ENCODE measurements around the gene AHCYL1. TPM values are rescaled to one million over a fixed set of nuclear protein-coding genes. Genes with fewer than 3 reads are reported as not detected.

The AHCYL1 gene
- total and polyA plus RNA-seq, 2 donors (not counting 3 experiments of a cell fraction or from before 2014, with no cell fraction given): 49.2 to 74.2 TPM

DNA sequence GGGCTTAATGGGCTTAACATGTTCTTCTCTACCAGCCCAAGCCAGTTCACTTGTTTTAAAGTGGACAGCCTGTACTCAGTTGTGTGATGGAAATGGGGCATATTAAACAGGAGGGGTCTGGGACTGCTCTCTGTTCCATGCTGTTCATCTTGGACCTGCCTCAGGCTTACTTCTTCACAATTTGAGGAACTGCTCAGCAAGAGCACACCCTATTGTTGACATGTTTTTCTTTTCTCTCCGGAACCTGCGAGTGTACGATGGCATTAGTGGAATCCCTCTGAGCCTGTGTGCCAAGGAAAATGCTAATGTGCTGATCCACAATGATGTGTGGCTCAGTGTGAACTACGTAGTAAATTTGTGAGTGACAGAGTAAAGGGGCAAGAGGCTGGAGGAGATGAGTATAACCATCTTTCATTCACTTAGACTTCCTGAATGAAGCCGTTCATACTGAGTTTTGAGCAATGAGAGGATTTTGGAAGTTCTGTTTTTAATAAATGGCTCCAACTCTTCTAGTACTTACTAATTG is 6.9 kb downstream of the AHCYL1 start:
- H3K79me2 ChIP-seq (ENCODE audit: control insufficient read depth, insufficient read depth, low read length): peaks cover 78% of the 10 kb centered on the region
- FAIRE-seq (no peak), DNase-seq (ENCODE audit: low read depth, low spot score) (no peak)
- no peak overlapping the region for H3K27ac ChIP-seq (ENCODE audit: insufficient read depth, low read depth, low read length)
- intact Hi-C loops (cut with micrococcal nuclease) (no loop called here), dilution Hi-C loops (cut with MboI; ENCODE audit: extremely low pct_ligation_motif_present, low sequenced_read_pairs) (no loop called here)
- no peak overlapping the region for H3K4me3 ChIP-seq (replicated peaks in 1 of 3; ENCODE audit: insufficient read depth in 1 of 3, low read depth in 1 of 3, low read length in 3 of 3)
- no peaks in the 10 kb centered on the region for H4K20me1 ChIP-seq (replicated peaks; ENCODE audit: control insufficient read depth, extremely low read depth, insufficient read depth, low read length)
- no peak overlapping the region for H3K9ac ChIP-seq (replicated peaks; ENCODE audit: extremely low read depth, insufficient read depth, low read length)
- ChIA-PET POLR2A (no interaction called here), CTCF (interaction anchor here (1.5 kb wide), 1 partner anchor 351 kb away, joined by 4 read pairs; no protein-coding TSS in a partner anchor)
- no TSS peak for BruUV-seq (replicated peaks)
- no peaks in the 10 kb centered on the region for H3K9me3 ChIP-seq (replicated peaks; ENCODE audit: control insufficient read depth, insufficient read depth, low read length)
- no peak overlapping the region for H2AFZ ChIP-seq (ENCODE audit: low read depth, low read length)
- TF ChIP-seq GATA2 (IDR thresholded peaks at IDR 0.05; ENCODE audit: insufficient read depth, insufficient read length, low read depth, low read length): no peak
- no peak for TF ChIP-seq POLR2A (IDR thresholded peaks at IDR 0.05; ENCODE audit: low read depth, low read length)
- TF ChIP-seq JUN (IDR thresholded peaks at IDR 0.05; ENCODE audit: borderline replicate concordance, insufficient read depth, insufficient read length, low read depth): no peak
- TF ChIP-seq MYC (IDR thresholded peaks at IDR 0.05; ENCODE audit: low read depth, low read length): no peak
- TF ChIP-seq, protein P1, sequence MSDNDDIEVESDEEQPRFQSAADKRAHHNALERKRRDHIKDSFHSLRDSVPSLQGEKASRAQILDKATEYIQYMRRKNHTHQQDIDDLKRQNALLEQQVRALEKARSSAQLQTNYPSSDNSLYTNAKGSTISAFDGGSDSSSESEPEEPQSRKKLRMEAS (IDR thresholded peaks at IDR 0.05; ENCODE audit: insufficient read depth, insufficient read length): no peak
- TF ChIP-seq FOS (IDR thresholded peaks at IDR 0.05; ENCODE audit: borderline replicate concordance, insufficient read depth, low read length): no peak
- TF ChIP-seq, protein P2, sequence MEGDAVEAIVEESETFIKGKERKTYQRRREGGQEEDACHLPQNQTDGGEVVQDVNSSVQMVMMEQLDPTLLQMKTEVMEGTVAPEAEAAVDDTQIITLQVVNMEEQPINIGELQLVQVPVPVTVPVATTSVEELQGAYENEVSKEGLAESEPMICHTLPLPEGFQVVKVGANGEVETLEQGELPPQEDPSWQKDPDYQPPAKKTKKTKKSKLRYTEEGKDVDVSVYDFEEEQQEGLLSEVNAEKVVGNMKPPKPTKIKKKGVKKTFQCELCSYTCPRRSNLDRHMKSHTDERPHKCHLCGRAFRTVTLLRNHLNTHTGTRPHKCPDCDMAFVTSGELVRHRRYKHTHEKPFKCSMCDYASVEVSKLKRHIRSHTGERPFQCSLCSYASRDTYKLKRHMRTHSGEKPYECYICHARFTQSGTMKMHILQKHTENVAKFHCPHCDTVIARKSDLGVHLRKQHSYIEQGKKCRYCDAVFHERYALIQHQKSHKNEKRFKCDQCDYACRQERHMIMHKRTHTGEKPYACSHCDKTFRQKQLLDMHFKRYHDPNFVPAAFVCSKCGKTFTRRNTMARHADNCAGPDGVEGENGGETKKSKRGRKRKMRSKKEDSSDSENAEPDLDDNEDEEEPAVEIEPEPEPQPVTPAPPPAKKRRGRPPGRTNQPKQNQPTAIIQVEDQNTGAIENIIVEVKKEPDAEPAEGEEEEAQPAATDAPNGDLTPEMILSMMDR (IDR thresholded peaks at IDR 0.05; ENCODE audit: extremely low read depth in 1 of 2, insufficient read depth in 1 of 2, low read depth in 1 of 2, low read length in 2 of 2): no peak
- H3K9me1 ChIP-seq (replicated peaks; ENCODE audit: control insufficient read depth, extremely low read depth, insufficient read depth, low read length): no peaks in the 10 kb centered on the region
- peaks cover 0 to 2% of the 10 kb centered on the region in 2 experiments for H3K36me3 ChIP-seq (ENCODE audit: control insufficient read depth in 2 of 2, extremely low read depth in 1 of 2, insufficient read depth in 2 of 2, low read length in 2 of 2)
- H3K27me3 ChIP-seq (ENCODE audit: control insufficient read depth in 2 of 2, insufficient read depth in 2 of 2, low read length in 2 of 2): no peaks in the 10 kb centered on the region
- peaks cover 7% of the 10 kb centered on the region for H3K4me1 ChIP-seq (ENCODE audit: control insufficient read depth, extremely low read depth, insufficient read depth, low read length)
- H3K4me2 ChIP-seq (ENCODE audit: insufficient read depth, low read length): no peak overlapping the region
